NB4 (cell line): ENCODE data around the gene TCF7.

Experiments used
- MYC ChIP-seq: IDR thresholded peaks from 2 replicates; pipeline ENCODE4 v1.6.1; 2011; ENCODE audit warnings: low read depth, low read length
- POLR2A ChIP-seq: IDR thresholded peaks from 2 replicates; pipeline ENCODE4 v1.6.1; 2011; ENCODE audit warnings: mild to moderate bottlenecking; ENCODE audit not compliant: insufficient read length; ENCODE audit errors: extremely low read depth
- TF ChIP-seq, protein P1 (sequence below): IDR thresholded peaks from one replicate; pipeline ENCODE4 v1.5.1; 2012; ENCODE audit warnings: low read depth, low read length

DNA sequence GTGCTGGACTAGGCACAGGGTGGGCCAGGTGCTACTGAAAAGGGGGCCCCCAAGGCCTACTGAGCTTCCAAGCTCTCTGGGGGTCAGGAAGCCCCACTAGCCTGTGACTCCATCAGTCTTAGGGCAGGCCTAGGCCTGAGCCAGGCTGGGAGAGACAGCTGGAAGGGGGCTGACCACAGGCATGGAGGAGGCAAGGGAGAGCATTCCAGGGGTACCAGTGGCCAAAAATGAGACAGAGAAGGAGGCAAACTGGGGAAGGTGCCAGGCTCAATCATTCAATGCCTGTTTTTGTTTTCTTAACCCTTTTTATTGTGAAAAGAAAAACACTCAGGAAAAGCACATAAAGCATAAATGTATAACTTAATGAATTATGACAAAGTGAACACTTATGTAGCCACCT lies 26.2 kb upstream of the TCF7 start:
- TF ChIP-seq, protein P1, sequence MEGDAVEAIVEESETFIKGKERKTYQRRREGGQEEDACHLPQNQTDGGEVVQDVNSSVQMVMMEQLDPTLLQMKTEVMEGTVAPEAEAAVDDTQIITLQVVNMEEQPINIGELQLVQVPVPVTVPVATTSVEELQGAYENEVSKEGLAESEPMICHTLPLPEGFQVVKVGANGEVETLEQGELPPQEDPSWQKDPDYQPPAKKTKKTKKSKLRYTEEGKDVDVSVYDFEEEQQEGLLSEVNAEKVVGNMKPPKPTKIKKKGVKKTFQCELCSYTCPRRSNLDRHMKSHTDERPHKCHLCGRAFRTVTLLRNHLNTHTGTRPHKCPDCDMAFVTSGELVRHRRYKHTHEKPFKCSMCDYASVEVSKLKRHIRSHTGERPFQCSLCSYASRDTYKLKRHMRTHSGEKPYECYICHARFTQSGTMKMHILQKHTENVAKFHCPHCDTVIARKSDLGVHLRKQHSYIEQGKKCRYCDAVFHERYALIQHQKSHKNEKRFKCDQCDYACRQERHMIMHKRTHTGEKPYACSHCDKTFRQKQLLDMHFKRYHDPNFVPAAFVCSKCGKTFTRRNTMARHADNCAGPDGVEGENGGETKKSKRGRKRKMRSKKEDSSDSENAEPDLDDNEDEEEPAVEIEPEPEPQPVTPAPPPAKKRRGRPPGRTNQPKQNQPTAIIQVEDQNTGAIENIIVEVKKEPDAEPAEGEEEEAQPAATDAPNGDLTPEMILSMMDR: no peak
- TF ChIP-seq POLR2A (no peak), MYC (no peak)
